ENCODE results near the gene TBX10.
"Not testable (repeated sequence)": the region's sequence is repeated elsewhere in the genome, so short reads cannot be mapped to it uniquely, and the experiment has no call there.

TBX10 gene

DNA sequence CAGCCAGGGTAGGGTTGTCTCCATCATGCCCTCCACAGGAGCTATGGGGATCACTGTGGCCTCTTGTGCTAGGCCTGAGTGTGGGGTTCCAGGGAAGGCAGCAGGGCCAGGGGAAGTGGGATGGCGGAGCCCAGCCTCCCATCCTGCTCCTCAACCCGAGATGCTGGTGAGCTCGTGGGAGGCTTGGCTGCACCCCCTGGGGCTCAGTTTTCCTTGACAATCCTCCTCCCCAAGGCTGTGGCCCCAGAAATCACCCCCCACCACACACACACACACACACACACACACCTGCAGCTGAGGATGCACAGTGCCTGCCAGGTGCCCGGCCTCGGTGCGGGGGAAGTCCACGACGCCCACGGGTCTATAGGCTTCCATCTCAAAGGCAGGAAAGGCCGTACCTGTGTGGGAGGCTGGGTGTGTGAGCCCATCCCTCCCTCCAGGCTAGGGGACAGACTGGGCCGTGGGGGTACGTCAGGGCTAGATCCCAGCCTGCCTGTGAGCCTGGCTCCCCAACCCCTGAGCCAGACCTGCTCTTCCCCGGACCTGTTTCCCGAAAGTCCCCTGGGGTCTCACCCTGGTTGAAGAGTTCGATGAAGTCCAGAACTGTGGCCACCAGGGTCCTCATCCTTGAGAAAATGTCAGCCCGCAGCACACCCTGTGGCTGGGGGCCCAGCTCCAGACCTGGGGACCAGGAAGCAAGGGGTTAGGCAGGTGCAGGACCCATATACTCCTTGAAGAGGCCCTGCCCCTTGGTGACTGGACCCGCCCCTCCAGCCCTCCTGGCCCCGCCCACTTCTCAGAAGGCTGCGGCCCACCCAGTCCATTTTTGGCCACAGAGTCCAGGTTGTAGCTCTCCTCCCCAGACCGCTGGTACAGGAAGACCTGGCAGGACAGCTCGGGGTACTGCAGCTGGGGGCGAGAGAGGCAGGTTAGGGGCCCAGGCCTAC lies 5.2 kb upstream of the TBX10 start:
- FAIRE-seq, result no peak

- FAIRE-seq, result no peak
Measured at GRCh38 chr11:67644042-67644441, 4.5 kb upstream of the TBX10 start.

DNA sequence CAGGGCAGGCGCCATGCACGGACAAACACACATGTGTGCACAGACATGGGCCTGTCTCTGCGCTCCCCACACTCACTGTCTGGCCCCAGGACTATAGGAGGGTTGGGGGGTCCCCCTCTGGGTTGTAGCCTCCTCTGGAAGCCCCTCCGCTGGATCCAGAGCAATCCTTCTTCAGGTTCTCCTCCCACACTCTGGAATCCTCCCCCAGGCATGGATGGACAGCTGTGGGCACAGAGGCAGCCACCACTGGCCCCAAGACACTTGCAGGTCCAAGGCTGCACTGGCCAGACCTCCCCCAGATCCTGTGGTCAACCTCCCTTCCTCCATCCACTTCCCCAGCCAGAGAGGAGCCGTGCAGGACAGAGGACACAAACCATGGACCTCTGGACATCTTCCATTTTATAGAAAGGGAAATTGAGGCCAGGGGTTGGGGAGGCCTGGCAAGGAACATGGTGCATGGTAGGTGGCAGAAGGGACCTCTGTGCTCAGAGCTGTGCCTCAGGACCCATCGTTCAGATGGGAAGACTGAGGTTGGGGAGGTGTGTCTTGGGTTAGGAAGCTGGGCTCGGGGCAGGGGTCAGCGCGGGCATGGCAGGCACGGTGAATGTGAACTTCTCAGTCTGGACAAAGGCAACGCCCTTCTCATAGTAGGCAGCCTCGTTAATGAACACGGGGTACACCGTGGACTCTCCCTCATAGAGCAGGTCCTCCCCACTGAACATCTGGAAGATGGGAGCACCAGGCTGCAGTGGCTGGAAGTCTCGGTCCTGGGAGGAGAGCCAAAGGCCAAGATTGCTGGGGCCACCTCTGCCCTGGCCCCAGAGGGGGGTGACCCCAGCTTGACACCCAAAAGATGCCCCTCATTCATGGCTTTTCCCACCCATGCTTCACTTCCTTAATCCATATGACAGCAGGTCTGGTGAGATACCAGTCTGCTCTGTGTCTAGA lies 2.9 kb upstream of the TBX10 start:
- no peak for FAIRE-seq

GRCh38 chr11:67641338-67642172 lies 2.0 kb upstream of the TBX10 start:
- FAIRE-seq, result no peak

DNA sequence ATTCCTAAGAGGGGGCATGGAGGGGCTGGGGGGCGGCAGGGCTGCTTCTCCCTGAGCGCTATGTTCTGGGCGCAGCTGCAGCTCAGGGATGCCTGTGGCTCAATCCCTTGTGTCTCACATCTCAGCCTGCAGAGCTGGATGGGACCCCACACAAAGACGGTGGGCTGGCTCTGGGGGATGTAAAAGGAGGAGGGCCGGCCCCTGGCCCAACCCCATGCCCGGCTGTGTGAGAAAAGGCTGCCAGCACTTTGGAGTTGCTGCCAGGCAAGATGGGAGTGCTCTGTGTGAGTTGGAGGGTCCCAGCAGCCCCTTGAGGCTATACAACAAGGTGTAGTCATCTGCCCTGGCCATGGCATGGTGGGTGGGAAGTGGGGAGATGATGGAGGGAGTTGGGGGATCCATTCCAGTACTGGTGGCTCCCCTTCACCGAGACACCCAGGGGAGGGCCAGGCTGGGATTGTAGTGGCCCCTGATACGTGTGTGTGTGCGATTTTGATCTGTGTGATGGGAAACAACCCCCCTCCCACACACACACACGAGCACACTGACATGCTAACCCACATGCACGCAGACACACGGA lies 1.3 kb upstream of the TBX10 start:
- no peak for FAIRE-seq

DNA sequence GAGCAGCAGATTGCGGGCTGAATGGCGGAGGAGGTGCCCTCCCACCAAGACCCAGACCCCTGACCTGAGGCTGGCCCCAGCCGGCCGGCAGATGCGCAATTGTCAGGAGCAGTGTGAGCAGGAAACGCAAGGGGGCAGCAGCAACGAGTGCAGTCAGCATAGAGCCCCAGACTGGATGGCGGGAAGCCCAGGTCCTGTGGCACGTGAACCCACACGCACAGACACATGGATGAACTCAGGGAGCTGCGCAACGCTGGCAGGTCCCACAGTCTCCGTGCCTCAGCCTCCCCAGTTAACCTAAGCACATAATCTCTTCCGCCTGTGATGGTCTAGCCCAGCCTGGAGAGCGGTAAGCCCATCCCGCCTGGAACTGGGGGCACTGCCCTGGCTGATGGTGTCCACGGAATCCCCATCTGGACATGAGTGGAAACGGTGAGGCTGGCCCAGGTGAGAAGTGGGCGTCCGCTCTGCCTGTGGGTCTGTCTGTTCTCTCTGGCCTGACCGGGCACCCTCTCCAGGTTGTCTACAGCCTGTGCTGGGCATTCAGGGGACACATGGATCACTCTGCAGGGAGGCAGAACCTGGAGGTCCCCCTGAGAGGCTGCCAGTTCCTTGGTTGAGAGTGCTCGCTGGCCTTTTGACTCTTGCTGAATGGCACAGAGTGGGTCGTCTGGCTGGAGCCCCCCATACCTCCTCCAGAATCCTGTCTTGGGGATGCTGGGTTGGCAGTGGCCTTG lies 626 bp upstream of the TBX10 start:
- FAIRE-seq, result no peak

- no peak for FAIRE-seq
Measured at GRCh38 chr11:67638535-67639437, 777 bp downstream of the TBX10 start.

DNA sequence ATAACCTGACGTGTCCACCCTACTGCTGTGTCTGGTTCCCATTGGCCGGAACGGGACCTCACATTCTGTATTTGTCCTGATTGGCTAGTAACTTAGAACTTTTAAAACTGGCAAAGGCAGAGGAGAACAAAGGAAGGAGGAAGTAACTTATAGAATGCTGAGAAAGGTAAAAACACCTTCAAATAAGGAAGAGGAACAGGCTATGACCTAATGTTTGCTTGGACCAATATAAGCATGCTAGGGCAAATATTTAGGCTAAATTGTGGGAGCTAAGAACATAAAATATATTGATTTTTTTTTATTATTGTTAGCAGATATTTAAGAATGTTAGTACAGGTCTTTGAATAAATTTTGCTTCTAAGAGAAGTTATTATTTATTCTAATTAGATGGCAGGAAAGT lies 2.1 kb downstream of the TBX10 start:
- FAIRE-seq, result not testable (repeated sequence)

GRCh38 chr11:67636962-67637361 lies 2.6 kb downstream of the TBX10 start:
- no peak for FAIRE-seq

GRCh38 chr11:67635231-67635521 lies 4.4 kb downstream of the TBX10 start:
- no peak for FAIRE-seq

DNA sequence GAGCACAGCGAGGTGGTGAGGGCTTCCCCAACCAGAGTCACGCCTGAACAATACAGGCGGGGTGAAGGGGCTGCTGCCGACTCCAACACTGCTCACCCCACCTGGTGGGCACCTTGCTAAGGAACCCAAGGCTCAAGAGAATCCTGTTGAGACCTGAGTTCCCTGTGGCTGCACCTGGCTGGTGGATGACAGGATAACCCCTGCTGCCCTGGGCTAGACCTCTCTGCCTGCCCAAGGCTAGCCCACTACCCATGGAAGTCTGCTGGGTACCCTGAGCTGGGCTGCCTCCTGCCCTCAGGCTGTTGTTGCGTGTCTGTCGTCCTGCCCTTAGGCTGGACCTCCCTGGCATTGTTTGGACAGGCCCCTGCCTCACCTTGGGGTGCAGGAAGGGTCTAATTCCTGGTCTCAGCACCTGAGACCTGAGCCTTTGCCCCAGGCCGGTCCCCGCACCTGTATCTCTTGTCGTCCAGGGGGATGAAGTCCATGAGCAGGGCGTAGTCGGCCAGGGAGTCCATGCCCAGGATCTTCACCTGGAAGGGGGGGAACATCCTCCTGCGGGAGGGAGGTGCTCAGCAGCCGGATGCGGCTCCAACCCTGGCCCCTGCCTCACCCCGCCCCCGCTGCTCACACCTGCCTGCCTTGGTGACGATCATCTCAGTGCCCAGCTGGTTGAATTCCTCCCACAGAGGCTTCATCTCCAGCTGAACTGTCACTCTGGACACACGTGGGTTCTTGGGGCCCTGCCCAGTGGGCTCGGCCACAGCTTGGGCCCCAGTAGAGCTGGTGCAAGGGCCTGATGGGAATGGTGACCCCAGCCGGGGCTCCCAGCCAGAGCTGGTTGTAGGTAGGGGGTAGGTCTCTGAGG lies 5.0 kb downstream of the TBX10 start:
- no peak for FAIRE-seq

- FAIRE-seq, result no peak
Measured at GRCh38 chr11:67633758-67634365, 5.7 kb downstream of the TBX10 start.

- FAIRE-seq, result no peak
Measured at GRCh38 chr11:67632982-67633755, 6.4 kb downstream of the TBX10 start.

DNA sequence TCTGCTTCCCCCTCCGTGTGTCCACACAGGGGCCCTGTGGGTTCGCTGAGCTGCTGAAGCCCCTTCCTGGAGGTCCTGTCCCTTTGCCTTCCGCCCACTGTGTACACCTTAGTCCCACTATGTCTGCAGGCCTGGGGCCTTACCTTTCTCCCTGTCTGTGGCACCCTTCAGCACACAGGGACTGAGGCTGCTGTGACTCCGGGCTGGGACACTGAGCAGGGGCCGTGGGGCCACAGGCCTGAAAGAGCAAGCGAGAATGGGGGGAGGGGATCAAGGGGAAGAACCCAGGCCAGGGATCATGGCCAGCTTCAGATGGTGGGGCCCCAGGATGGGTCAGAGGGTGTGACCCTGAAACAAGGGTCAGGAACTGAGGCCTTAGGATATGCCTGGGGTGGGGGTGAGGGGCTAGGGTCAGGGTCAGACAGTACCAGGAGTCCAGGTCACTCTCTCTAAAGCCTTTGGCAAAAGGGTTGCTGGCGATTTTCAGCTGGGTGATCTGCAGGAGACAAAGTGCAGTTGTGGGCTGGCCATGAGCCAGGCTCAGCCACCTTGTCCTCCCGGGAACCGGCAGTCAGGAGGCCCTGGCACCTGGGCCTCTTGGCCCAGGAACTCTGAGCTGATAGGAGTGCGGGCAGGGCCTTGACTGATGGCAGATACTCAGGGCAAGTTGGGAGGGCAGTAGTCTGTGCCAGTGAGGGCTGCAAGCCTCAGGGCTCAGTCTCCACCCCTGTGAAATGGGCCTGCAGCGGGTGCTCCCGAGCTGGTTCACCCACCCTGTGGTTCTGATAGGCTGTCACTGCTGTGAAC lies 7.2 kb downstream of the TBX10 start:
- no peak for FAIRE-seq

DNA sequence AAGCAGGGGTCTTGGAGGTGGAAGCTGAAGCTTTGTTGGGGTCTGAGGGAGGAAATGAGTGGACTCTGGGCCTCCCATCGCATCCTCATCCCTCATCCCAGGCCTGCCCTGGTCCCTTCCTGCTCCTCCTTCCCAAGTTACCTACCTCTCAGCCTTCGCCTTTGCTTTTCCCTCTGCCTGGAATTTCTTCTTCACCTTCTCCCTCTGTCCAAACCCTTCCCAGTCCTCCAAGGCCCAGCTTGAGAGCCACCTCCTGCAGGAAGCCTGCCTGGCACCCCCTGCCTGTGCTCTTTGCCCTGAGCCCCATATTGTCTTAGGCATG lies 7.7 kb downstream of the TBX10 start:
- no peak for FAIRE-seq

- FAIRE-seq, result no peak
Measured at GRCh38 chr11:67631411-67631810, 8.2 kb downstream of the TBX10 start.

- no peak for FAIRE-seq
Measured at GRCh38 chr11:67630943-67631331, 8.6 kb downstream of the TBX10 start.
